Activated naive CD4-positive, alpha-beta T cell treated with anti-CD3 and anti-CD28 coated beads, Interleukin-2, amount 10 ng/mL, durations not matched to agents 7 days and 5 days (primary cell): Measurements from ENCODE around the gene ARMC12.
"Not testable (repeated sequence)": the region's sequence is repeated elsewhere in the genome, so short reads cannot be mapped to it uniquely, and the experiment has no call there.

ENCODE experiments used
- CTCF ChIA-PET: fragments of 350-600 bp; sonication (Branson Sonifier 250); formaldehyde crosslinking; loops from one replicate; lab custom pipeline; 2021; ENCODE audit warnings: antibody characterized with exemption; lab: Charles Lee
- DNase-seq: peaks from one replicate; pipeline ENCODE4 v3.0.0-alpha.2; 2020
- H3K27ac Mint-ChIP-seq: one replicate; pipeline ENCODE4 v1.8.0; 2021; ENCODE audit warnings: mild to moderate bottlenecking, moderate library complexity, mixed read lengths
- H3K27me3 Mint-ChIP-seq: one replicate; pipeline ENCODE4 v1.8.0; 2021; ENCODE audit warnings: mild to moderate bottlenecking, mixed read lengths
- H3K36me3 Mint-ChIP-seq: one replicate; pipeline ENCODE4 v1.8.0; 2021; ENCODE audit warnings: mixed read lengths
- H3K4me1 Mint-ChIP-seq: one replicate; pipeline ENCODE4 v1.8.0; 2021; ENCODE audit warnings: mixed read lengths
- H3K4me3 Mint-ChIP-seq: one replicate; pipeline ENCODE4 v1.8.0; 2021; ENCODE audit warnings: mild to moderate bottlenecking, moderate library complexity, mixed read lengths
- H3K9me3 Mint-ChIP-seq: one replicate; pipeline ENCODE4 v1.8.0; 2021; ENCODE audit warnings: mixed read lengths

Gene ARMC12, protein sequence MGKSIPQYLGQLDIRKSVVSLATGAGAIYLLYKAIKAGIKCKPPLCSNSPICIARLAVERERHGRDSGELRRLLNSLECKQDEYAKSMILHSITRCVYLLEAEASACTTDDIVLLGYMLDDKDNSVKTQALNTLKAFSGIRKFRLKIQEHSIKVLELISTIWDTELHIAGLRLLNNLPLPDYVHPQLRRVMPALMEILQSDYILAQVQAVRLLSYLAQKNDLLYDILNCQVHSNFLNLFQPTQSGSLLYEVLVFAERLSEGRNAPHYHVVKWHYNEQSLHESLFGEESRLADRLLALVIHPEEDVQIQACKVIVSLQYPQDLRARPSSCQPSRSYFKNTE

DNA sequence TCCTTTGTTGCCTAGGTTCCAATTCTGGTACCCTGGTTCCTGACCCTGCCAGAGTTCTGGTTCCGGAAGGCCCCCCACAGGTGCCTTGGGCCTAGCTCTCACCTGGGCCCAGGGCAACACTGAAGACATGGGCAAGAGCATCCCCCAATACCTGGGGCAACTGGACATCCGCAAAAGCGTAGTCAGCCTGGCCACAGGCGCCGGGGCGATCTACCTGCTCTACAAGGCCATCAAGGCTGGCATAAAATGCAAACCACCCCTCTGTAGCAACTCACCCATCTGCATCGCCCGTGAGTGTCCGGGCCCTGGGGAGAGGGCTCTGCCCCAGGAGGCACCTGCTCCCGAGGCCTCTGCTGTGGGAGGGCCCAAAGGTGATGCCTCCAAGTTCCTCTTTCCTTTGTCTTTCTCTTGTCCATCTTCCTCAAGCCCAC, at the start of gene ARMC12:
Gene ARMC12, plus strand, starts transcription at position 51 of the 431 bp plus-strand sequence. Its CDS starts 77 bp downstream, at position 128.
- CTCF ChIA-PET: interaction anchor here (0.7 to 9.2 kb wide), 55 partner anchors 9 to 624 kb away, joined by 3 to 169 read pairs (median 5); partner anchors contain the start of gene PPARD
- Mint-ChIP-seq H3K36me3 (no peaks in the 10 kb centered on the region), H3K9me3 (no peaks in the 10 kb centered on the region), H3K4me3 (no peak within 1 kb of the TSS), H3K27me3 (no peaks in the 10 kb centered on the region), H3K27ac (no peak within 1 kb of the TSS), H3K4me1 (peaks cover 45% of the 10 kb centered on the region)
- DNase-seq: no peak

DNA sequence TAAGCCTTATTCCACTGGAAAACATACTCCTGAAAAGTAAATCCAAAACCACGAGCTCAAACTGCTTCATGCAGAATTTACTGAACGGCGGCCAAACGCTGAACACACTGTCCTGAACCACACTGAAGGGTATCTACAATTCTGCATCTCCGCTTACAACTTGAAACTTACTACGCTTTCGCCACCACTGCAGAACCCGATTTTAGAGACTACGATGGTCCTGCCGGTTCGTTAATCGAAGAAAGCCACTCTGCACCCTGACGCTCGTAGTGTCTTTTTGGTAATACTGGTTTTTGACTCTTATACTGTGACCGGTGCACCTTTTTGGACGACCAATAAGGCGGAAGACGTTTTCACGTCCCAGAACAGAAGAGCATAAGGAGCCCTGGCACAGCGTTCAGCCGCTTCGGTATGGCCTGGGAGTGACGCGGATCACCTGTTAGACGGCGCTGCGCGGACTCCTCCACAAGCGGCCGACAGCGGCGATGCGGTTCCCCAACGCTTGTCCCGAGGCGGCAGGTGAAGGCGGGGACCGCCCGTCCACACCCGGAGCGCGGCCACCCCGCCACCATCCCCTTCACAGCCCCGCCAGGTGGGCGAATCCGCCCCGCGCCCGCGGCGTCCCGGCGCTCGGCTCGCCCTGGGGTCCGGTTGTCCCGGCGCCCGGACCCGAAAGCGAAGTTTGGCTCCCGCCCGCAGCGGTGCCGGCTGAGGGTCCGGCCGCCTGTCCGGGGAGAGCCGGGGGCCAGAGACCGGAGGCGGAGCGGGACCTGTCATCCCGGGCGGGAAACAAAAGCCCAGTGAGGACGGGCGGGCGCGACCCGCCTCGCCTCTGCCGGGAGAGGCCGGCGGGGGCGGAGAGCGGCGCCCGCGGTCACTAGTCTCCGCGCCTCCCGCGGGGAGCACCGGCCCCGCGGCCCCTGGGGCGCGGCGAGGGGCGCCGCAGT, 48.9 kb upstream of the ARMC12 start:
- Mint-ChIP-seq H3K4me1 (peaks cover 16% of the 10 kb centered on the region), H3K27ac (peak overlapping the region; percentile 88), H3K4me3 (peak overlapping the region; percentile 89), H3K36me3 (peaks cover 4% of the 10 kb centered on the region), H3K27me3 (no peaks in the 10 kb centered on the region), H3K9me3 (no peaks in the 10 kb centered on the region)
- DNase-seq: peak; percentile 75
- CTCF ChIA-PET: interaction anchor here (0.7 to 7.8 kb wide), 8 partner anchors 11 to 113 kb away, joined by 3 to 43 read pairs (median 5); partner anchors contain the start of gene ARMC12

DNA sequence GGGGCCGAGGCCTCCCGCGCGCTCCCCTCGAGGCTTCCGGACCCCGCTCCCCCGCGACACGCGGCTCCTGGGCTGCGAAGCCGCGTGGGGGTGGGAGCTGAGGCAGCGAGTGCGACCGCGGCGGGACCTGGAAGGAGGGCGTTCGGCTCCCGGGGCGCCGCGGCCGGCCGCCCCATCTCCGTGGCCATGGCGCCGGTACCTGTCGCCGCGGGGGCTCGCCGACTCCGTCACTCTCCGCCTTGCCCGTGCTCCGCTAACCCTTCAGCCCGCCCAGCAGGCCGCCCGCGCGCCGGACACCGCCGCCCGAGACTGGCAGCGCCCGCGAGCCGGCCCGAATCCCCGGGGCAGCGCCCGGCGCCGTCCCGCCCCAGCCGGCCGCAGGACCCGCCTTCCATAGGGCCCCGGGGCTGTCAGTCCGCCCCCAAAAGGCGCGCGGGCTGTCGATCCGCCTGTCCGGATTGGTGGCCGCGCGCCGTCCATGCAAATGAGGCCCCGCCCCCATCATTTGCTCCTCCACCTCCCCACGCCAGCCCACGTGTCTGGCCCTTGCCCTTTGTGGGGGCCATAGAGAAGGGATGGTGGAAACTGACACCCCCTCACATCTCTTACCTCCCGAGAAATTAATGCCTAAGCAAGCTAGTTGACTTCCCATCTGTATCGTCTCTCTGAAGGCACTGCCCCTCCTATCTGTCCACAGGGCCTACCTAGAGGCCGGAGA, 48.1 kb upstream of the ARMC12 start, which contains the start of gene FKBP5:
Gene FKBP5, minus strand, starts transcription at position 311 of the 718 bp plus-strand sequence. CDS start 46,091 bp downstream, outside the sequence.
- no peaks in the 10 kb centered on the region for H3K9me3 Mint-ChIP-seq
- peaks cover 14% of the 10 kb centered on the region for H3K4me1 Mint-ChIP-seq
- H3K4me3 Mint-ChIP-seq: peak within 1 kb of the TSS; percentile 89
- H3K27me3 Mint-ChIP-seq: no peaks in the 10 kb centered on the region
- H3K27ac Mint-ChIP-seq: peak within 1 kb of the TSS; percentile 88
- CTCF ChIA-PET: interaction anchor here (0.5 to 1.5 kb wide), 3 partner anchors 14 to 104 kb away, joined by 3 read pairs; no protein-coding TSS in a partner anchor
- peaks cover 2% of the 10 kb centered on the region for H3K36me3 Mint-ChIP-seq
- peak; percentile 93 for DNase-seq

DNA sequence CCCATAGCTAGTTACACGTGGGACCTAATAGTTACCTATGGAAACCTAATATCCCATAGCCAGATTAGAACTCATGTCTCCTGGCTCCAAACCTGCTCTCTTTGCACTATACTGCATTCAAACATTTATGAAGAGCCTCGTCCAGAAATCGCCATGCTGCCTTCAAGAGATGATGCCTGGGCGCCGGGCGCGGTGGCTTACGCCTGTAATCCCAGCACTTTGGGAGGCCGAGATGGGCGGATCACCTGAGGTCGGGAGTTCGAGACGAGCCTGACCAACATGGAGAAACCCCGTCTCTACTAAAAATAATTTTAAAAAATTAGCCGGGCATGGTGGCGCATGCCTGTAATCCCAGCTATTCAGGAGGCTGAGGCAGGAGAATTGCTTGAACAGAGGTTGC, 46.8 kb upstream of the ARMC12 start:
- Mint-ChIP-seq H3K4me1 (peaks cover 12% of the 10 kb centered on the region), H3K4me3 (peak overlapping the region; percentile 31), H3K27ac (peak overlapping the region; percentile 7)
- not testable (repeated sequence) for H3K9me3 Mint-ChIP-seq, H3K36me3 Mint-ChIP-seq, H3K27me3 Mint-ChIP-seq, DNase-seq
- CTCF ChIA-PET: interaction anchor here (1.5 kb wide), 1 partner anchor 105 kb away, joined by 3 read pairs; no protein-coding TSS in a partner anchor

GRCh38 chr6:35690484-35690883, 46.3 kb upstream of the ARMC12 start:
- no peaks in the 10 kb centered on the region for H3K27me3 Mint-ChIP-seq
- no peak for DNase-seq
- no peak overlapping the region for H3K4me3 Mint-ChIP-seq
- H3K36me3 Mint-ChIP-seq: peaks cover 2% of the 10 kb centered on the region
- H3K9me3 Mint-ChIP-seq: no peaks in the 10 kb centered on the region
- H3K4me1 Mint-ChIP-seq: peaks cover 10% of the 10 kb centered on the region
- CTCF ChIA-PET: interaction anchor here (1.5 kb wide), 1 partner anchor 106 kb away, joined by 3 read pairs; no protein-coding TSS in a partner anchor
- H3K27ac Mint-ChIP-seq: no peak overlapping the region

- H3K9me3 Mint-ChIP-seq: no peaks in the 10 kb centered on the region
Measured at GRCh38 chr6:35691027-35691824, 45.6 kb upstream of the ARMC12 start.

GRCh38 chr6:35694462-35694861, 42.4 kb upstream of the ARMC12 start:
- no peaks in the 10 kb centered on the region for H3K36me3 Mint-ChIP-seq
- no peaks in the 10 kb centered on the region for H3K4me1 Mint-ChIP-seq
- no peak overlapping the region for H3K27ac Mint-ChIP-seq
- no peaks in the 10 kb centered on the region for H3K27me3 Mint-ChIP-seq
- no peak for DNase-seq
- CTCF ChIA-PET: no interaction called here
- H3K4me3 Mint-ChIP-seq: no peak overlapping the region
- H3K9me3 Mint-ChIP-seq: no peaks in the 10 kb centered on the region

More at GRCh38 chr6:35691027-35691824, 45.6 kb upstream of the ARMC12 start:
- Mint-ChIP-seq H3K4me1 (peaks cover 10% of the 10 kb centered on the region), H3K27ac (no peak overlapping the region), H3K27me3 (no peaks in the 10 kb centered on the region), H3K4me3 (no peak overlapping the region), H3K36me3 (peaks cover 2% of the 10 kb centered on the region)
- DNase-seq: no peak
- CTCF ChIA-PET: no interaction called here

DNA sequence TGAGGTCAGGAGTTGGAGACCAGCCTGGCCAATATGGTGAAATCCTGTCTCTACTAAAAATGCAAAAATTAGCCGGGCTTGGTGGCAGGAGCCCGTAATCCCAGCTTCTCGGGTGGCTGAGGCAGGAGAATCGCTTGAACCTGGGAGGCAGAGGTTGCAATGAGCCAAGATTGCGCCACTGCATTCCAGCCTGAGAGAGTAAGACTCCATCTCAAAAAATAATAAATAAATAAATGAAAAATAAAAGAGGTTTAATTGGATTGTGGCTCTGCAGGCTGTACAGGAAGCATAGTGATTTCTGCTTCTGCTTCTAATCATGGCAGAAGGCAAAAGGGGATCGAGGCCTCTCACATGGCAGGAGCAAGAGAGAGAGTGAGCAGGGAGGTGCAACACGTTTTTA, 38.4 kb upstream of the ARMC12 start:
- H3K27me3 Mint-ChIP-seq, H3K36me3 Mint-ChIP-seq, H3K4me3 Mint-ChIP-seq, H3K9me3 Mint-ChIP-seq, DNase-seq, H3K27ac Mint-ChIP-seq, H3K4me1 Mint-ChIP-seq, CTCF ChIA-PET: not testable (repeated sequence)

DNA sequence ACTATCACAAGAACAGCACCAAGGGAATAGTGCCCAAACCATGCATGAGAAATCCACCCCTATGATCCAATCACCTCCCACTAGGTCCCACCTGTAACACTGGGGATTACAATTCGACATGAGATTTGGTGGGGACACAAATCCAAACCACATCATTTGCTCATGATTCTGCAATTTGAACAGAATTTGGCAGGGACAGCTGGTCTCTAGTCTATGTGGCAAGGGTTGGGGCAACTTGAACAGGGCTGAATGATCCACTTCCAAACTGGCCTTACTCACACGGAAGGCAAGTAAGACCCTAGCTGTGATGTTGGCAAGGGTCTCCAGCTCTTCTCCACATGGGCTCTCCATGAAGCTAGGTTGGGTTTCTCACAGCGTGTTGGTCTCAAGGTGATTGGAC, 38.0 kb upstream of the ARMC12 start:
- peaks cover under 1% of the 10 kb centered on the region for H3K36me3 Mint-ChIP-seq
- H3K27me3 Mint-ChIP-seq: no peaks in the 10 kb centered on the region
- H3K4me1 Mint-ChIP-seq: peaks cover under 1% of the 10 kb centered on the region
- CTCF ChIA-PET: no interaction called here
- H3K9me3 Mint-ChIP-seq: peaks cover 1% of the 10 kb centered on the region
- H3K27ac Mint-ChIP-seq: no peak overlapping the region
- no peak for DNase-seq
- no peak overlapping the region for H3K4me3 Mint-ChIP-seq

DNA sequence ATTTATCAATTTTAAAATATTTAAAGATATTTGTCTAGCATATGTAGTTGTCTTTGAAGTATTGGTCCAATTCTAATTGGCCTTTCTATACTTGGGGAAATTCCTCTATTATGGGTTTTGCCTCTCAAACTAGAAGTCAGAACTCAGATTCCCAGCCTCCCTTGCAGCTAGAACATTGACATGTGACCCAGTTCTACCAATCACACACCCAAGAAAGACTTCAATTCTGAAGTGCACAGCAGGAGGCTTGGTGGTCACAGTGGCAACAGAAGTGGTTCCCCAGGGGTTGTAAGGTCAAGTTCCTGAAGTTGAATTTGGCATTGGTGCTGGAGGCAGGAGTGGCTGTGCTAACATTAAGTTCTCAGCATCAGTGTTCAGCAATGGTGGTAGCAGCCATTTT, 33.3 kb upstream of the ARMC12 start:
- no peak overlapping the region for H3K27ac Mint-ChIP-seq
- CTCF ChIA-PET: interaction anchor here (0.7 kb wide), 1 partner anchor 14 kb away, joined by 3 read pairs; no protein-coding TSS in a partner anchor
- H3K9me3 Mint-ChIP-seq: peaks cover 4% of the 10 kb centered on the region
- peaks cover 2% of the 10 kb centered on the region for H3K4me1 Mint-ChIP-seq
- no peaks in the 10 kb centered on the region for H3K27me3 Mint-ChIP-seq
- peaks cover 2% of the 10 kb centered on the region for H3K36me3 Mint-ChIP-seq
- DNase-seq: no peak
- H3K4me3 Mint-ChIP-seq: no peak overlapping the region

GRCh38 chr6:35706468-35706867, 30.4 kb upstream of the ARMC12 start:
- Mint-ChIP-seq H3K9me3 (peaks cover 7% of the 10 kb centered on the region), H3K27me3 (no peaks in the 10 kb centered on the region)
- CTCF ChIA-PET: no interaction called here

GRCh38 chr6:35707714-35708407, 29.0 kb upstream of the ARMC12 start:
- peaks cover 7% of the 10 kb centered on the region for H3K9me3 Mint-ChIP-seq
- no peak for DNase-seq
- H3K4me3 Mint-ChIP-seq: no peak overlapping the region
- H3K4me1 Mint-ChIP-seq: peaks cover 16% of the 10 kb centered on the region
- no peaks in the 10 kb centered on the region for H3K27me3 Mint-ChIP-seq
- CTCF ChIA-PET: no interaction called here
- H3K27ac Mint-ChIP-seq: no peak overlapping the region
- H3K36me3 Mint-ChIP-seq: peaks cover 2% of the 10 kb centered on the region

More at GRCh38 chr6:35706468-35706867, 30.4 kb upstream of the ARMC12 start:
- H3K4me3 Mint-ChIP-seq: no peak overlapping the region
- H3K4me1 Mint-ChIP-seq: peaks cover 12% of the 10 kb centered on the region
- no peak overlapping the region for H3K27ac Mint-ChIP-seq
- DNase-seq: no peak
- H3K36me3 Mint-ChIP-seq: peaks cover 2% of the 10 kb centered on the region
